Measurements from ENCODE around the gene KIFBP.
"Not testable (repeated sequence)": the region's sequence is repeated elsewhere in the genome, so short reads cannot be mapped to it uniquely, and the experiment has no call there.

KIFBP gene

DNA sequence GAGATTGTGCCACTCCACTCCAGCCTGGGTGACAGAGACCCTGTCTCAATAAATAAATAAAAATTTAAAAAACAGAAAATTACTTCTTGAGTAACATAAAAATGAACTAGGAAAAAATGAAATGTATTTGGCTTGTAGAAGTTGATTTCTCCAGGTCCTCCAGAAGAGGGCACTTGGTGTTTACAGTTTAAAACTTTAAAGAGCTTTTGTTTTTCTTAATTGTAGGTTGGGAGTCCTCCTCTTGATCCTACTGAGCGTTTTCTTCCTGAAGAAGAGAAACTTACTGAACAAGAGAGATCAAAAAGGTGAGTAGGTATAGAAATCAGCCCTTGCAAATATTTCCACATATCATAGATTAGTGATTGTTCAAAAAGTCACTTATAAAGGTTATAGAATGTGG lies 16.2 kb downstream of the KIFBP start:
- DNase-seq (ENCODE audit: low read depth) = no peak

DNA sequence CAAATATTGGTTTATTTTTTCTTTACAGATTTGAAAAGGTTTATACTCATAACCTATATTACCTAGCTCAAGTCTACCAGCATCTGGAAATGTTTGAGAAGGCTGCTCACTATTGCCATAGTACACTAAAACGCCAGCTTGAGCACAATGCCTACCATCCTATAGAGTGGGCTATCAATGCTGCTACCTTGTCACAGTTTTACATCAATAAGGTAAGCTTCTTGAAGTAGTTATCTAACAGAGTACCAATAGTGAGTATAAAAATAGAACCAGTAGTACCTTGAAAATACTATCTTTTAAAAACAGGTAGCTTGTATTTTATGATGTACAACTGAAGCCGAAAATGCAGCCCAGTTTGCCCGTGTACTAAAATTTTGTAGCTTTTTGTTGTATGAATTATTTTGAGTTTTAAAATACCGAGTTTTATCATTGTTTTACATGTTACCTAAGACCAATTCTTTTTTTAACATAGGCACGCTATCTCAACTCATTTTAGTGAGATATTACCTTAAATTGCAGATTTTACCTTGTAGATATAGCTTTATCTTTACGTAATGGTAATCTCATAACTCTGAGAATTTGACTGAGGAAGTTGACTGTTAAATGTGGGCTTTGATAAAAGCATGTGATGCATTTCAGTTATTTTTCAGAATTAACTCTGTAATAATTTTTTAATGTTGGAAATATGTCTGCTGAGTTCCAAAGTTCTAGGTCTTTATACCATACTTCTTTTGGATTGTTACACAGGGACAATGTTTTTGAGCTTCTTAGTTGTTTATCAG lies 17.3 kb downstream of the KIFBP start:
- no peak for DNase-seq (ENCODE audit: low read depth)

DNA sequence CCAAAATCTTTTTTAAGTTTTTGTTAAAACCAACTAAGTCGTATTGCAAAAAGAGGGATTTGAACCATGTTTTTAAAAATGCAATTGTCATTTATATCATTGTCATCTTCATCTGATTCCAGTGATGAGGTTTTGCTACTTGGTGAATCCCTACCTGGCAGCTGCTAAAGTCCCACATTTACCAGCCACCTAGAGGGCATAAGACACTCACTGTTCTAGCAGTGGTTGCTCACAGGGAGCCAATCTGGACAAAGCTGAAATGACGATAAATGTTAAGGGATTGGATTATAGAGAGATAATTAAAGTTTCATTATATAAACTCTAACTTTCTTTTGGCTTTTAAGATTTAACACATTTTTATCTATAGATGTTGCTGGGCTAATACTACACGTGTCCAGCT lies 18.7 kb downstream of the KIFBP start:
- no peak for DNase-seq (ENCODE audit: low read depth)

DNA sequence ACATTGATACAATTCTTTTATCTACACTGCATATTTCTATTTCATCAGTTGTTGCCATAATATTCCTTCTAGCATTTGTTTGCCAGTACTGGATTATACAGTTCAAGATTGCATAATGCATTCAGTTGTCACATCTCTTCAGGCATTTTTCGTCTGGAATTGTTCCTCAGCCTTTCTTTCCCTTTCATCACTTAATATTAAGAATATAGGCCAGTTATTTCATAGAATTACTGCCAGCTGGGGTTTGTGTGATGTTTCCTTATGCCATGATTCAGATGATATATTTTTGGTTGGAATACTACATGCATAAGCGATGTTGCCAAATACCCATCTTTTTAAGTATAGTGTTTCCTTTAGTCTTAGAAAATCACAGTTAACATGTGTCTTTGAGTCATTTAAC lies 20.8 kb downstream of the KIFBP start:
- DNase-seq (ENCODE audit: low read depth) = no peak

DNA sequence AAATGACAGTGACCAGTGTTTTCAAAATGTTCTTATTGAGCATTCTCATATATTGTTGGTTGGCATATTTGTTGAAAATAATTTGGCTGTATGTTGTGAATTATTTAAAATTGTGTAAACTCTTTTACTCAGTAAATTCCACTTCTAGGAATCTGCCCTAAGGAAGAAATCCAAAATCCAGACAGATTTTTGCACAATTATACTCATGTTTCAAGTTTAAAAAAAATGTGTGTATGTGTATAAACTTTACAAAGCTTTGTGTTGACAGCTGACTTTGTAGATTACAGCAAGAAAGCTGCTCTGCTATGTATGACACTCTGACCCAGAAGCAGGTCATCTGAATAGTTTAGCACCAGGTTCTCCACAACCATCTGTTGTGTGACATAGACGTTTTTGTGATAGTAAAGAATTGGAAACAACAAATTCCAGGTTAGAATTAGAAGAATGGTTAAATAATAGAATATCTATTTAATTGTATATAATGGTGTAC lies 21.6 kb downstream of the KIFBP start:
- no peak for DNase-seq (ENCODE audit: low read depth)

DNA sequence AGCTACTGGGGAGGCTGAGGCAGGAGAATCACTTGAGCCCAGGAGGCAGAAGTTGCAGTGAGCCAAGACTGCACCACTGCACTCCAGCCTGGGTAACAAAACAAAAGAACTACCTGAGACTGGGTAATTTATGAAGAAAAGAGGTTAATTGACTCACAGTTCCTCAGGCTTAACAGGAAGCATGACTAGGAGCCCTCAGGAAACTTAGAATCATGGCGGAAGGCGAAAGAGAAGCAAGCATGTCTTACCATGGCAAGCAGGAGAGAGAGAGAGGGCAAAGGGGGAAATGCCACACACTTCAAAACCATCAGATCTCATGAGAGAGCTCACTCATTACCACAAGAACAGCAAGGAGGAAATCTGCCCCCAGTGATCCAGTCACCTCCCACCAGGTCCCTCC lies 24.2 kb downstream of the KIFBP start:
- not testable (repeated sequence) for DNase-seq (ENCODE audit: low read depth)

DNA sequence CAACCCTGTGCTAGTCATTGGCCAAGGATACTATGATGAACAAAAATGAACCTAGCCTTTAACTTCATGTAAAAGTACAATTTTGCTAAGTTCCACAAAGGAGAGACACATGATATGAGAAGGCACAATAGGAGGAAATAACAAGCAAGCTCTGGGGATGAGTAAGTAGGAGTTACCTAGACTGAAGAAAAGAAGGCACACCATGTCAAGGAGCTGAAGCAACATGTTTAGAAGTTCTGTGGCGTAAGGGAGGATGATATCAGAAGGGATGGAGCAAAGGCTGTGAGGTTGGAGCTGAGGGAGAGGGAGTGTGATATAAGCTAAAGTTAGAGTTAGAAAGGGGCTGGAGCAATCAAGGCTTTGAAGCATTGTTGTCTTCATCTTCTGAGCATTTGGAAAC lies 25.6 kb downstream of the KIFBP start:
- no peak for DNase-seq (ENCODE audit: low read depth)

DNA sequence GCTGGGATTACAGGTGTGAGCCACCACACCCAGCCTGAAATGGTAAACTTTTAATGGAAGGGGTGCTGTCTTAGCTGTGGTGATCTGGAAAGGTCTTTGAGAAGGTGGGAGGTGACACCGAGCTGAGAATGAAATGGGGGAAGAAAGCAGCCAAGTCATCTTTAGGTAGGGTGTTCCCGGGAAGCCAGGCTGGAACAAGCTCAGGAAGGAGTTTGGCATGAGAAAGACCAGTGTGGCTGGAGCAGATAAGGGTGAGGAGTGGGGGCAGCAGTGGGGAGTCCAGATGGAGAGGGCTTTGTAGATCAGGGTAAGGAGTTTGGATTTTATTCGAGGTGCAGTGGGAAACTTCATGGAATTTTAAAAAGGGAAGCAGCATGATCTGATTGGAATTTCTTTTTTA lies 30.0 kb downstream of the KIFBP start:
- DNase-seq (ENCODE audit: low read depth) = no peak

DNA sequence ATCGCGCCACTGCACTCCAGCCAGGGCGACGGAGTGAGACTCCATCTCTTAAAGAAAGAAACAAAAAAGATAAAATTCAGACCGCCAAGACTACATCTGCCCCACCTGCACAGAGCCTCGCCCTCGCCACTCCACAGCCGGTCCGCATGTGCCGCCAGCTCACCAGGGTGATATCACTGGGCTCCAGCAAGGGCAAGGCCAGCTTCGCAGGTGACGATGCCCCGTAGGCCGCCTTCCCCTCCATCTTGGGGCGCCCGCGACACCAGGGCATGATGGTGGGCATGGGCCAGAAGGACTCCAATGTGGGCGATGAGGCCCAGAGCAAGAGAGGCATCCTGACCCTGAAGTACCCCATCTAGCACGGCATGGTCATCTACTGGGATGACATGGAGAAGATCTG lies 34.0 kb downstream of the KIFBP start:
- DNase-seq (ENCODE audit: low read depth) = no peak

DNA sequence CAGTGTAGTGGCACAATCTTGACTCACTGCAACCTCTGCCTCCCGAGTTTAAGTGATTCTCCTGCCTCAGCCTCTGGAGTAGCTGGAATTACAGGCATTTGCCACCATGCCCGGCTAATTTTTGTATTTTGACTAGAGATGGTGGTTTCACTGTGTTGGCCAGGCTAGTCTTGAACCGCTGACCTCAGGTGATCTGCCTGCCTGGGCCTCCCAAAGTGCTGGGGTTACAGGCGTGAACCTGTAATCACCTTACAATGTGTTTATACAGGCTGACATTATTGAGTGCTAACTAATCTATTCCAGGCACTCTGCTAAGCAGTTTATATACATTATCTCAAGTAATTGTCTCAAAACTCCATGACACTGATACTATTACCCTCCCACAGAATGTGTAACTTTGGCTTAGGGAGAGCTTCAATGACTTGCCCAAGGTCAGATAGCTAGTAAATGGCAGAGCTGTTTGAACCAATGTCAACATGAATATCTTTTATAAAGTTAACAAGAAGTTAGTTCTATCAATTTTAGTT lies 36.8 kb downstream of the KIFBP start:
- no peak for DNase-seq (ENCODE audit: low read depth)

DNA sequence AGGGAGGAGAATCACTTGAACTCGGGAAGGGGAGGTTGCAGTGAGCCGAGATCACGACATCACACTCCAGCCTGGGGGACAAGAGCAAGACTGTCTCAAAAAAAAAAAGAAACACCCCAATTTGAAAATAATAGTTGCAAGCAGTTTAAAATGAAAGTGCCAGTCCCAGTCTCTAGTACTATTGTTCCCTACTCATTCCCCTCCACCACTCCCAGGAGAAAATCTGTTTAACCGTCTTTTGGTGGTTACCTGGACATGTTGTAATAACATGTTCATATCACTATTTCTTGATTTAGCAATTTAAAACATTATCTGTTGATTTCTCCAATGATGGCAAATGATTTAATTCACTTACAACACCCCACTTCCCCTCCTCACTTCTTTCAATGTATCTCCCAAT lies 44.7 kb downstream of the KIFBP start:
- no peak for DNase-seq (ENCODE audit: low read depth)

DNA sequence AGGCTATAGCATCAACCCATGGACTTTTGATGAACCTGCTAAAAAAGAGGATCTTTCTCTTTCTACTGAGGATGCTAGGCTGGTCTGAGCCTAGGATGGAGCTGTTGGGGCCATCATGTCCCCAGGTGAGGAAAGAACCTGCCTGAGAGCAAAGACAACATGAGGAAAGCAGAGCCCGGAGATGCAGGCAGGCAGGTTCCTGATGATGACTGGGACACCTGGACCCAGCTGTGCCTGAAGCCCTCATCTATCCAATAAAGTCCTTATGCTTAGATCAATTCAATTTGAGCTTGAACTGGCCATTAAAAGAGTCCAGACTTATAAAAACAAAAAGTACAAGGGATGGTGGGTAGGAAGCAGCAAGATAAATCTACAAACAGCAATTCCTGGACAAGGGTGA lies 48.9 kb downstream of the KIFBP start:
- DNase-seq (ENCODE audit: low read depth) = no peak

DNA sequence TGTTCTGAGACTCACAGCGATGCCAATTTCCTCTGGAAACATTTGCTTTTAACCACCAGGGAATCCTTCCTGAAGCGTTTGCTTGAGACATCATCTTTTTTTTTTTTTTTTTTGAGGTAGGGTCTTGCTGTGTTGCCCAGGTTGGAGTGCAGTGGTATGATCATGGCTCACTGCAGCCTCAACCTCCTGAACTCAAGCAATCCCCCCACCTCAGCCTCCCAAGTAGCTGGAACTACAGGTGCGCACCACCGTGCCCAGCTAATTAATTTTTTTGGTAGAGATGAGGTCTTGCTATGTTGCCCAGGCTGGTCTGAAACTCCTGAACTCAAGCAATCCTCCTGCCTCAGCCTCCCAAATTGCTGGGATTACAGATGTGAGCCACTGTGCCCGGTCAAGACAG lies 52.3 kb downstream of the KIFBP start:
- DNase-seq (ENCODE audit: low read depth) = not testable (repeated sequence)

DNA sequence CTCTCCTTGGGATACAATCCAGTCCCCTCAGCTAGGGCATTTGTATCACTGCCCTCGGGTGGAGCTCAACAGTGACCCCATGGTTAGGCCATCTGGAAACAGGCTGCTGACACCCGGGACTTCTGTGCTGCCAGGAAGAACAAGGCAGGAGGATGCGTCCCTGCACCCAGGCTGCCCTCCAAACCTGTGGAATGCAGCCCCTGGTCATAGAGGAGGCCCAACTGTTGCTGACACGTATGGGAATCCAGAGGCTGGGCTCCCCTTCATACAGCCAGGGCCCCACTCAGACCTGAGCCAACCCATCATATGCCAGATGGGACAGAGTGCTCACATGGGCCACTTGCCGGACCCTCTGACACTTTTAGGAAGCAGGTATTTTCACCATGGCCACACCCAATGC lies 53.8 kb downstream of the KIFBP start:
- no peak for DNase-seq (ENCODE audit: low read depth)

DNA sequence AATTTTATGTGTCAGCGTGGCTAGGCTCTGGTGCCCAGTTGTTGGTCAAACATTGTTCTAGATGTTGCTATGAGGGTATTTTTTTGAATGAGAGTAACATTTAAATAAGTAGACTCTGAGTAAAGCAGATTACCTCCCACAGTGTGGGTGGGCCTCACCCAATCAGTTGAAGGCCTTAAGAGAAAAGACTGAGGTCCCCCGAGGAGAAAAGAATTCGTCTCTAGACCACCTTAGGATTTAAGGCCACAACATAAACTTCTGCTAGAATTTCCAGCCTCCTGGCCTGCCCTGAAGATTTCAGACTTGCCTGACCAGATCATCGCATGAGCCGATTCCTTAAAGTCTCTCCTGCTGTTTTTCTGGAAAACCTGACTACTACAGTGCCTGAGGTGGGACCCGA lies 54.2 kb downstream of the KIFBP start:
- DNase-seq (ENCODE audit: low read depth) = no peak

DNA sequence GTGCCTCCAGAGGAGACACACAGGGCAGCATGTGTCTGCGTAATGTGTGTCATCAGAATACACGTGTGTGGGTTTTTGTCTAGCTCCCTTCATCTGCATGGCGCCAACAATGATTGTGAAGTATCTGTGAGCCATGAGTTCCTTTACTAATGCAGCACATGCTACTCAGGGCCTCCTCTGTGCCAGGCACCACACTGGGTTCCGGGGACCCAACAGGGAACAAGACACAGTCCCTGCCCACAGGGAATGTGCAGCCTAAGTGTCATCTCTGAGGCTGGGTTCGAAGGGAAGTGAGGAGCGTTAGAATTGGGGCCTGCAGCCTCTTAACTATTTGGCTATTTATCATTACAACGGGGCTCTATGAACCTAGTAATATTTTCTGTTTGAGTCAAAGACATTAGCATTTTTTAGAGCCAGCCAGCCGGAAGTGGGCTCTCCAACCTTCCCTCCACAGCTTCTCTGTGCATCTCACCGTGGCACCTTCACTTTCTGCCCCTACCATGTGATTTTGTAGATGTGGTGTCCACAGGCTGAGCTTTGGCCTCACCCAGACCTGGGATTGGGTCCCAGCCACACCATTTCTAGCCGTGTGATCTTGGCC lies 55.4 kb downstream of the KIFBP start:
- DNase-seq (ENCODE audit: low read depth) = no peak

DNA sequence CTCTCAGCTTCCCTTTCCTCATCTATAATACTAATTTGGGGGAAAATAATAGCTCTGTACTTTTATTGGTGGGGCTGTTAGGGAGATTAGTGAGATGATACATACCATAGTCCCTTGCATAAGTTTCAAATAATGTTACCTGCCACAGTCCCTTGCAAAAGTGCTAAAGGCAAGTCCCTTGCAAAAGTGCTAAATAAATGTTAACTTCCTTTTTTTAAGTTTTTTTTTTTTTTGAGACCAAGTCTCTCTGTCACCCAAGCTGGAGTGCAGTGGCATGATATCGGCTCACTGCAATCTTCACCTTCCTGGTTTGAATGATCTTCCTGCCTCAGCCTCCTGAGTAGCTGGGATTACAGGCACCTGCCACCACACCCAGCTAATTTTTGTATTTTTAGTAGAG lies 55.9 kb downstream of the KIFBP start:
- DNase-seq (ENCODE audit: low read depth) = no peak

DNA sequence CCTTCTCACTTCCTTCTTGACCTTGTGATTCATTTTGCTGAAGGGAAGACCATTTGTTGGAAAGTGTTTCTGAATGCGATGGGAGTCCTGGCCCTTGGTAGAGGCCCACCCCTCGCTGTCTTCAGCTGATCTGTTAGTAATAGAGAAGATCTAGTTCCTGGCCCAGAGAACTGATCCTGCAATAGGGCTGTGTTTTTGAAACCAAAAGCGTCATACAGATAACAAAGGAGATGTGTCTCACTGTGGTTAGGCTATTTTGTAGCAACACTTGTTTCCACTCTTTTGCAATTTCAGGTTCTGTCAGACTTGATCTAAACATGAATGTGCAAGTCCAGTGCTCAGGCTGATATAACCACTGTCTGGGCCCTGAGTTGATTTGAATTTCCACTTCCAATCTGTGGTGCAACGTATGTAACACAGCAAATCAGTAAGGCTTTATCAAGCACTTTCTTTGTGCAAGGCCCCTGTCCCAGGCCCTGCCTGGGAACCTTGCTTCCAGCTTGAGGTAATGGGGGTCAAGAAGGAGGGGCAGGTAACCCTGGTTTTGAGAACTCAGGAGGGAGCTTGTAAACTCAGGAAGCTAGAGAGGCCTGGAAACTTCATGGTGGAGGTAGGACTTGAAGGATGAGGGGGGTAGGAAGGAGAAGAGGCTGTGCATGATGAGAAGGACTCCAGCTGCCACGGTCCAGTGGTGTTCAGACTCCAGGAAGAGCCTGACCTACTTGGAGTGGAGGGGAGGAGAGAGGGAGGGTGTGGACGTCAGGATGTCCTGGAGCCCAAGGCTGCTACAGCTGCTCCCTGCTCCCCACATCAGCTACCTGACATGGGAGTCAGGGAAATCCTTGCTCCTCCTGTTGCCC lies 57.1 kb downstream of the KIFBP start:
- DNase-seq (ENCODE audit: low read depth) = no peak

DNA sequence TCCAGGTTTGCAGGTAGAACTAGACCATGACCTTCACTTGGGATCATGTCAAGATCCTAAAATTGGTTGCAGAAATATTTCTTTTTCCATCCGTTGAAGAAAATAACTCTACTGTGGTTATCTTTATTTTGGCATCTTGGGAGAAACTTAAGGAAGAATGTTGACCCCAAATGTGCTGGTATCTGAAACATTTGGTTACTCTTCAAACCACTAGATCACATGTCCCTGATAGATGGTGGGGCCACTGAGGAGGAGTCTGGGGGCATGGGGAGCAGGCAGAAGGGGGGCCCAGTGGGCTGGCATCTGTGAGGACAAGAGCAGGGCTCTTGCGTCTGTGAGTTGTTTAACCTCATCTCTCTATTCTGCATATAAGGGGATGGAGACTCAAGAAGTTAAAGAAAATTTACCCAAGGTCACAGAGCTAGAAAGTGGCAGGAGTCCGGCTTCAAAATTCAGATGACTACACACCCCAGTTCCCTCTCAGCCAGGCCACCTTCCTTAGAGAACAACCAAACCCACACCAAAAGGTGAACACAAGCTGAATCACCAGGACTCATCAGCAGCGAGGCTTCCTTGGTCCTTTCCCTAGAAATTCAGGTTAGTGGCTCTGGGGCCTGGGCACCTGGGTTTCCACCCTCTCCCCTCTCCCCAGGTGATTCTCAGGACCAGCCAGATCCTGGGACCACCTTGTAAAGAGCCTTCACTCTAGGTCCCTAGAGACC lies 58.7 kb downstream of the KIFBP start:
- DNase-seq (ENCODE audit: low read depth) = no peak

DNA sequence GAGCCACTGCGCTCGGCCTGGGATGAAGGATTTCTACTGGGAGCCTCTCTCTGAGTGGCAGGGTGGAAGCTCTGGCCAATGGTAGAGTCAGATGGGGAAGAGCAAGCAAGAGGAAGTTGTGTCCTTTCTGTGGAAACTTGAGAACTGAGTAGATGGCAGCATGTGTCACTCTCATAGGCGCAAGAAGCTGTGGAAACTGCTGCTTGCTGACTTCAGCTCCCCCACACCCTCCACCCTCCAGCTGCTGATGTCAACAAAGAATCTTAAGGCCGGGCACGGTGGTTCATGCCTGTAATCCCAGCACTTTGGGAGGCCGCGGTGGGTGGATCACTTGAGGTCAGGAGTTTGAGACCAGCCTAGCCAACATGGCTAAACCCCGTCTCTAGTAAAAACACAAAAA lies 59.5 kb downstream of the KIFBP start:
- DNase-seq (ENCODE audit: low read depth) = no peak

DNA sequence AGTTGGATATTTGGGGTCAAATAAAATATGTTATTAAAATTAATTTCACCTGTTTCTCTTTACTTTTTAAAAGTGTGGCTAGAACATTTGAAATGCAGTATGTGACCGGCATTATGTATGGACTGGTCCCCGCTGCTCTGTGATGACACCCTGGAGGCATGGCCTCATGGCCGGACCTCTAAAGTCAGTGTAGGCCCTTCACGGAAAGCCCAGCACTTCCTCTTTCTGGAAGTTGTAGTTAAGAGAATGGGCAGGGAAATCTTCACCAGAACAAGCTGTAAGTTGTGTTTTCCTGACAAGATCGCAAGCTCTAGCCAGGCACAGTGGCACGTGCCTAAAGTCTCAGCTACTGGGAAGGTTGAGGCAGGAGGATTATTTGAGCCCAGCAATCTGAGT lies 61.0 kb downstream of the KIFBP start:
- DNase-seq (ENCODE audit: low read depth) = no peak

DNA sequence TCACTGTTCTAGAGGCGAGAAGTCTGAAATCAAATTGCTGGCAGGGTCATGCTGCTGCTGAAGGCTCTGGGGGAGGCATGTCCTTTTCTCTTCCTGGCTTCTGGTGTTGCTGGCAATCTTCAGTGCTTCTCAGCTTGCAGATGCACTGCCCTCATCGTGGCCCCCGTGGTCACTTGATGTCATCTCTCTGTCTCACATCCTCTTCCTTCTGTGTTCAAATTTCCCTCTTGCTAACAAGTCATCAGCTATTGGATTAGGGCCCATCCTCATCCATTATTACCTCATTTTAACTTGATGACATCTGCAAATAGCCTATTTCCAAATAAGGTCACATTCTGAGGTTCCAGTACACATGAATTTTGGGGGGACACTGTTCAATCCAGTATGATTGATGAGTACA lies 62.7 kb downstream of the KIFBP start:
- no peak for DNase-seq (ENCODE audit: low read depth)

Data from activated T-helper 9 cell treated with anti-CD3 and anti-CD28 coated beads, Interleukin-2, amount 50 U/mL, for 16 hours (primary cell).